Left lung (tissue), 10 donors: ENCODE measurements around the gene CERCAM. TPM values are rescaled to one million over a fixed set of nuclear protein-coding genes. Genes with fewer than 3 reads are reported as not detected.
"Not testable (repeated sequence)": the region's sequence is repeated elsewhere in the genome, so short reads cannot be mapped to it uniquely, and the experiment has no call there.

Source experiments
- ATAC-seq: fragments of 200-7000 bp; cut with Tn5 transposase; one replicate; pipeline ENCODE4 v1.9.1; 2020; ENCODE audit warnings: moderate library complexity
- DNase-seq, 4 donors: peaks; one replicate each; pipeline ENCODE4 v3.0.0-alpha.2; 2013 to 2020
- H3K27ac ChIP-seq, 2 donors: fragments of 200-600 bp; sonication (generic) in 1 of 2; one replicate each; pipeline versions ENCODE4 v1.5.0 to v1.8.0; 2020 to 2021
- H3K27me3 ChIP-seq, 2 donors: fragments of 200-600 bp; sonication (generic) in 1 of 2; one replicate each; pipeline versions ENCODE4 v1.5.0 to v1.8.0; 2020 to 2021
- H3K36me3 ChIP-seq, 2 donors: fragments of 200-600 bp; sonication (generic) in 1 of 2; one replicate each; pipeline versions ENCODE4 v1.5.0 to v1.8.0; 2020 to 2021
- H3K4me1 ChIP-seq, 2 donors: fragments of 200-600 bp; one replicate each; pipeline ENCODE4 v1.8.0; 2021
- H3K4me3 ChIP-seq, 2 donors: fragments of 200-600 bp; sonication (generic) in 1 of 2; one replicate each; pipeline versions ENCODE4 v1.5.0 to v1.8.0; 2020 to 2021; ENCODE audit warnings: mild to moderate bottlenecking in 1 of 2
- H3K9me3 ChIP-seq, 2 donors: fragments of 200-600 bp; sonication (generic) in 1 of 2; one replicate each; pipeline versions ENCODE4 v1.5.0 to v1.8.0; 2020 to 2021
- intact Hi-C, 2 donors: fragments of 100-400 bp; cut with DNase I; formaldehyde crosslinking; loops; one replicate each; pipeline versions ENCODE4 v1.11.2 to v1.14.2; 2022
- polyA plus RNA-seq, 6 donors: library from polyadenylated mRNA; unstranded; fragments of 120-200 nt; gene quantifications; one replicate each; pipeline ENCODE4 v1.2.1, GENCODE V29; 2013; ENCODE audit not compliant: insufficient read length in 6 of 6
- total RNA-seq, 2 donors: library from RNA; stranded (reverse); fragmentation: NEBNext Ultra II Directional; extraction: Animal tissue kit (Norgen Biotek cat#: 25700); gene quantifications; one replicate each; pipeline ENCODE4 v1.2.1, GENCODE V29; 2021
- TF ChIP-seq, protein P1 (sequence below), 2 donors: fragments of 200-600 bp; sonication (generic) in 1 of 2; IDR thresholded peaks; one replicate each; pipeline versions ENCODE4 v1.5.0 to v1.8.0; 2021; ENCODE audit warnings: antibody characterized with exemption in 2 of 2
- donor health status: DM: no; HTN: yes; CAD: no.
- donor health status: DM: no; HTN: no; CAD: no.

CERCAM gene
- total and polyA plus RNA-seq, 8 donors: 35.8 to 79.0 (median 46.7) TPM

DNA sequence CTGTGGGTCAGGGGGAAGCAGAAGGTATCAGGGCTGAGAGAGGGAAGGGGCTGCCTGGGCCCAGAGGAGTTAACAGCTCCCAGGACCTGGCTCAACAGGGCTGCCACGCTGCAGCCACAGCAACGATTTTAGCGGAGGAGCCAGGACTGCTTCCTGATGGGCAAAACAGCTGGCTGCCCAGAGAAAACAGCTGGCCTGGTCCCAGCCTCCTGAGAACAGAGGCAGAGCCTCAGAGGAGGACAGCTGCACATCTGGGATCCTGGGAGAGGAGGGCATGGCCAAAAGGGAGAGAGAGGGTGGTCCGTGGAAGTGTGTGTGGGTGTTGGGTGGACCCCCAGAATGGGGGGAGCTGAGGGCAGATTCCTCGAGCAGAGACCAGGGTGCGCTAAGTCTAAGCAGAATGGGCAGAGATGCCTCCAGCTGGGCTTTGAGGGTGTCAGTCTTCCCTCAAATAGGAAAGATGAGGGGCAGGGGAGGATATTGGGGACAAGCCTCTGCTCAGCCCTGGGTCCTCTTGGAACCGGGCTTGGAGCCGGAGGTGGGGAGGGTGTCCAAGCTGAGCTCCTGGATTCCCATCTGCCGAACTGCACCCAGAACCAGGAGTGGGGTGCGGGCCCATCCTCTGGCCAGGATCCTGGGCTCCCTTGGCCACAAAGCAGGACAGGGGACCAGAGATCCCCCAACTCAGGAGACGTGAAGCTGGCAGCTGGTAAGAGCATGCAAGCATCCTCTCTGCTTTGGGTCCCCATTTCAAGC, 9.1 kb upstream of the CERCAM start:
- H3K4me3 ChIP-seq: no peak overlapping the region
- TF ChIP-seq, protein P1, sequence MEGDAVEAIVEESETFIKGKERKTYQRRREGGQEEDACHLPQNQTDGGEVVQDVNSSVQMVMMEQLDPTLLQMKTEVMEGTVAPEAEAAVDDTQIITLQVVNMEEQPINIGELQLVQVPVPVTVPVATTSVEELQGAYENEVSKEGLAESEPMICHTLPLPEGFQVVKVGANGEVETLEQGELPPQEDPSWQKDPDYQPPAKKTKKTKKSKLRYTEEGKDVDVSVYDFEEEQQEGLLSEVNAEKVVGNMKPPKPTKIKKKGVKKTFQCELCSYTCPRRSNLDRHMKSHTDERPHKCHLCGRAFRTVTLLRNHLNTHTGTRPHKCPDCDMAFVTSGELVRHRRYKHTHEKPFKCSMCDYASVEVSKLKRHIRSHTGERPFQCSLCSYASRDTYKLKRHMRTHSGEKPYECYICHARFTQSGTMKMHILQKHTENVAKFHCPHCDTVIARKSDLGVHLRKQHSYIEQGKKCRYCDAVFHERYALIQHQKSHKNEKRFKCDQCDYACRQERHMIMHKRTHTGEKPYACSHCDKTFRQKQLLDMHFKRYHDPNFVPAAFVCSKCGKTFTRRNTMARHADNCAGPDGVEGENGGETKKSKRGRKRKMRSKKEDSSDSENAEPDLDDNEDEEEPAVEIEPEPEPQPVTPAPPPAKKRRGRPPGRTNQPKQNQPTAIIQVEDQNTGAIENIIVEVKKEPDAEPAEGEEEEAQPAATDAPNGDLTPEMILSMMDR (IDR thresholded peaks at IDR 0.05): no peak
- H3K27me3 ChIP-seq: peaks cover 0 to 85% of the 10 kb centered on the region in 2 donors
- no peaks in the 10 kb centered on the region for H3K36me3 ChIP-seq
- no peaks in the 10 kb centered on the region for H3K4me1 ChIP-seq
- intact Hi-C loops: loop anchor here in 1 of 2 donors (10.0 kb wide), 1 partner anchor 47 kb away; no protein-coding TSS in a partner anchor
- ATAC-seq (no peak), DNase-seq (peak in 2 of 4 donors; percentile 31 to 53)
- no peaks in the 10 kb centered on the region for H3K9me3 ChIP-seq
- H3K27ac ChIP-seq: no peak overlapping the region

DNA sequence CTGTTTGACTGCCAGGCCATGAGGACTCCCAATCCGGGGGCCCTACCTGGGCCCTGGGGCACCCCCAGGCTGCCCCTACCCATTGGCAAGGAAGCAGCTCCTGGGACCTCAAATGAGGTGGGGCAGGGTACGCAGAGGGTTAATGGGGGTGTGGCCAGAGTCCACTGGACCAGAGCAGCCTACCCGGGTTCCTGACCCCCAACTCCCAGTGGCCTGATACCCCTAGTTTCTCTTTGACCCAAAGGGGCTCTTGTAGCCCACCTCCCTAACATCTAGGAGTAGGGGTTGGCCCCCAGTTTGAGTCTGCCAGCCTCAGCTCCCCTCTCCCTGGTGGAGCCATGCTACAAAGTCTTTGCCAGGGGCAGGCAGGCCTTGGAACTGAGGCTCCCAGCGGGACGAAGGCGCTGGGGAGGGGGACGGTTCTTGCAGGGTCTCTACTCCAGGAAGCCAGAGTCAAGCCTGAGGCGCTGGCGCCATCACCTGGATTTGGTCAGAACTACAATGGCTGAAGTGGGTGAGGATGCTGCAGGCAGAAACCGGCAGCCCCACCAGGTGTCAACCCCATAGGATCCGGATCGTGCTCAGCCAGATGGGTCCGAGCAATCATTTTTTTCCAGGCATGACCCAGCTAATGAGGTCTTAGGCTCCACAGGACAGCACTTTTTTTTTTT, 8.4 kb upstream of the CERCAM start:
- Histone ChIP-seq H3K9me3 (no peaks in the 10 kb centered on the region), H3K27ac (no peak overlapping the region), H3K4me3 (no peak overlapping the region), H3K4me1 (no peaks in the 10 kb centered on the region), H3K27me3 (peaks cover 0 to 92% of the 10 kb centered on the region in 2 donors), H3K36me3 (no peaks in the 10 kb centered on the region)
- intact Hi-C loops: loop anchor here in 1 of 2 donors (10.0 kb wide), 1 partner anchor 47 kb away; no protein-coding TSS in a partner anchor
- TF ChIP-seq, protein P1 (IDR thresholded peaks at IDR 0.05): peak; percentile 32 to 43
- ATAC-seq (peak; percentile 58), DNase-seq (peak in 1 of 4 donors; percentile 67)

DNA sequence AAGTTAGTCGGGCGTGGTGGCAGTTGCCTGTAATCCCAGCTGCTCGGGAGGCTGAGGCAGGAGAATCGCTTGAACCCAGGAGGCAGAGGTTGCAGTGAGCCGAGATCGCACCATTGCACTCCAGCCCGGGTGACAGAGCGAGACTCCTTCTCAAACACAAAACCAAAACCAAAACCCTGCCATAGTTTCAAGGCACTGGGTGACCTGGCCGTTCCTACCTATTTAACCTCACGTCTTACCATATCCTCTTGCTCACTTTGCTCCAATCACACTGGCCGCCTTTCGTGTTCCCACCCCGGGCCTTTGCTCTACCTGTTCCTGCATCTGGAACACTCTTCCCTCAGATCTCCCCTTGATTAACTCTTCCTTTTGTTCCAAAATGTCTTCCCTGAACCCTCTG, 6.9 kb upstream of the CERCAM start:
- not testable (repeated sequence) for ATAC-seq, DNase-seq, H3K9me3 ChIP-seq, H3K4me3 ChIP-seq, H3K4me1 ChIP-seq, H3K36me3 ChIP-seq, H3K27ac ChIP-seq
- intact Hi-C loops: loop anchor here in 1 of 2 donors (10.0 kb wide), 1 partner anchor 49 kb away; no protein-coding TSS in a partner anchor
- peaks cover under 1 to 94% of the 10 kb centered on the region in 2 donors for H3K27me3 ChIP-seq

DNA sequence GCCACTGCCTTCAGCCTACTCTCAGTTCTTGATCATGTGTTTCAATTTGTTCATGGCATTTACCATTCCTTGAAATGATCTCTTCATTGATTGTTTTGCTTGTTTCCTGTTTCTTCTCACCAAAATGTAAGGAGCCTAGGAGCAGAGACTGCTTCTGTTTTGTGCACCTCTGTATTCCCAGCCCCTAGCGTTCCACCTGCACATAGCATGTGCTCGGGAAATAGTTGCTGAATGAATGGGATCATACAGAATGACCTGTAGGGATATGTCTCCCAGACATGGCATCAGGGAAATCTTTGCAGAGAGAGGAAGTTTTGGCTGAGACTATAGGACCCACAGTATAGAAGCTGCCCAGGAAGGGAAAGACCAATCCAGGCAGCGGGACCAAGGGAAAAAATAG, 6.2 kb upstream of the CERCAM start:
- H3K27ac ChIP-seq: no peak overlapping the region
- DNase-seq (no peak), ATAC-seq (no peak)
- peaks cover 5 to 94% of the 10 kb centered on the region in 2 donors for H3K27me3 ChIP-seq
- no peaks in the 10 kb centered on the region for H3K36me3 ChIP-seq
- H3K4me3 ChIP-seq: no peak overlapping the region
- no peaks in the 10 kb centered on the region for H3K9me3 ChIP-seq
- H3K4me1 ChIP-seq: peaks cover 6 to 8% of the 10 kb centered on the region in 2 donors
- TF ChIP-seq, protein P1 (IDR thresholded peaks at IDR 0.05): no peak
- intact Hi-C loops: loop anchor here in 1 of 2 donors (10.0 kb wide), 1 partner anchor 50 kb away; no protein-coding TSS in a partner anchor

DNA sequence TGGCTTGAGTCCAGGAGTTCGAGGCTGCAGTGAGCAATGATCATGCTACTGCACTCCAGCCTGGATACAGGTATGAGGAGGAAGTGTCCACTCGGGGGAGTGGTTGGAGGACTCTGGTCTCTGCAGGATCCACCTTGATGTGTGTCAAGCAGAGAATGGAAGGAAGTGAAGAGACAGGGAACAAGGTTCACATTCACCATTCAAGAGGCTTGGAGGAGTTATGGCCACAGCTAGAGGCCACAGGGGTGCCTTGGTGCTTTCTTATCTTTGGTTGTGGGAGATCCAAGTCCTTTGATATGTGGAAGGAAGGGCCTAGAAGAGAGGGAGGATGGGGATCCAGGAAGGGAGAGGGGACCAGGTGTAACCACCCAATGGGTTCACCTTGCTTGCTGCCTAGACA, 5.4 kb upstream of the CERCAM start:
- Histone ChIP-seq H3K36me3 (no peaks in the 10 kb centered on the region), H3K9me3 (no peaks in the 10 kb centered on the region), H3K4me1 (peaks cover 12 to 16% of the 10 kb centered on the region in 2 donors), H3K4me3 (no peak overlapping the region), H3K27me3 (peaks cover 5 to 97% of the 10 kb centered on the region in 2 donors), H3K27ac (no peak overlapping the region)
- DNase-seq (no peak), ATAC-seq (no peak)
- intact Hi-C loops: loop anchor here in 1 of 2 donors (10.0 kb wide), 1 partner anchor 50 kb away; no protein-coding TSS in a partner anchor
- TF ChIP-seq, protein P1 (IDR thresholded peaks at IDR 0.05): no peak
